NB4 (cell line): ENCODE results near the gene TRIM67.

Experiments
- MYC ChIP-seq: IDR thresholded peaks from 2 replicates; pipeline ENCODE4 v1.6.1; 2011; ENCODE audit warnings: low read depth, low read length
- POLR2A ChIP-seq: IDR thresholded peaks from 2 replicates; pipeline ENCODE4 v1.6.1; 2011; ENCODE audit warnings: mild to moderate bottlenecking; ENCODE audit not compliant: insufficient read length; ENCODE audit errors: extremely low read depth
- TF ChIP-seq, protein P1 (sequence below): IDR thresholded peaks from one replicate; pipeline ENCODE4 v1.5.1; 2012; ENCODE audit warnings: low read depth, low read length
- TF ChIP-seq, protein P2 (sequence below): IDR thresholded peaks from 2 replicates; pipeline ENCODE4 v1.6.1; 2011; ENCODE audit warnings: low read depth, low read length

GRCh38 chr1:231125972-231126580, 35.8 kb upstream of the TRIM67 start:
- TF ChIP-seq, protein P1, sequence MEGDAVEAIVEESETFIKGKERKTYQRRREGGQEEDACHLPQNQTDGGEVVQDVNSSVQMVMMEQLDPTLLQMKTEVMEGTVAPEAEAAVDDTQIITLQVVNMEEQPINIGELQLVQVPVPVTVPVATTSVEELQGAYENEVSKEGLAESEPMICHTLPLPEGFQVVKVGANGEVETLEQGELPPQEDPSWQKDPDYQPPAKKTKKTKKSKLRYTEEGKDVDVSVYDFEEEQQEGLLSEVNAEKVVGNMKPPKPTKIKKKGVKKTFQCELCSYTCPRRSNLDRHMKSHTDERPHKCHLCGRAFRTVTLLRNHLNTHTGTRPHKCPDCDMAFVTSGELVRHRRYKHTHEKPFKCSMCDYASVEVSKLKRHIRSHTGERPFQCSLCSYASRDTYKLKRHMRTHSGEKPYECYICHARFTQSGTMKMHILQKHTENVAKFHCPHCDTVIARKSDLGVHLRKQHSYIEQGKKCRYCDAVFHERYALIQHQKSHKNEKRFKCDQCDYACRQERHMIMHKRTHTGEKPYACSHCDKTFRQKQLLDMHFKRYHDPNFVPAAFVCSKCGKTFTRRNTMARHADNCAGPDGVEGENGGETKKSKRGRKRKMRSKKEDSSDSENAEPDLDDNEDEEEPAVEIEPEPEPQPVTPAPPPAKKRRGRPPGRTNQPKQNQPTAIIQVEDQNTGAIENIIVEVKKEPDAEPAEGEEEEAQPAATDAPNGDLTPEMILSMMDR = no peak
- TF ChIP-seq POLR2A (no peak), MYC (no peak)
- TF ChIP-seq, protein P2, sequence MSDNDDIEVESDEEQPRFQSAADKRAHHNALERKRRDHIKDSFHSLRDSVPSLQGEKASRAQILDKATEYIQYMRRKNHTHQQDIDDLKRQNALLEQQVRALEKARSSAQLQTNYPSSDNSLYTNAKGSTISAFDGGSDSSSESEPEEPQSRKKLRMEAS = no peak
